HG03460 (cell line): ENCODE results near the gene CYP2S1.
"Not testable (repeated sequence)": the region's sequence is repeated elsewhere in the genome, so short reads cannot be mapped to it uniquely, and the experiment has no call there.

Source experiments
- ATAC-seq: cut with Tn5 transposase; IDR thresholded peaks from one replicate; pipeline ENCODE4 v1.9.1; 2021; ENCODE audit not compliant: unreplicated experiment

CYP2S1 gene

GRCh38 chr19:41225238-41226052, 32.4 kb downstream of the CYP2S1 start:
- no peak for ATAC-seq

DNA sequence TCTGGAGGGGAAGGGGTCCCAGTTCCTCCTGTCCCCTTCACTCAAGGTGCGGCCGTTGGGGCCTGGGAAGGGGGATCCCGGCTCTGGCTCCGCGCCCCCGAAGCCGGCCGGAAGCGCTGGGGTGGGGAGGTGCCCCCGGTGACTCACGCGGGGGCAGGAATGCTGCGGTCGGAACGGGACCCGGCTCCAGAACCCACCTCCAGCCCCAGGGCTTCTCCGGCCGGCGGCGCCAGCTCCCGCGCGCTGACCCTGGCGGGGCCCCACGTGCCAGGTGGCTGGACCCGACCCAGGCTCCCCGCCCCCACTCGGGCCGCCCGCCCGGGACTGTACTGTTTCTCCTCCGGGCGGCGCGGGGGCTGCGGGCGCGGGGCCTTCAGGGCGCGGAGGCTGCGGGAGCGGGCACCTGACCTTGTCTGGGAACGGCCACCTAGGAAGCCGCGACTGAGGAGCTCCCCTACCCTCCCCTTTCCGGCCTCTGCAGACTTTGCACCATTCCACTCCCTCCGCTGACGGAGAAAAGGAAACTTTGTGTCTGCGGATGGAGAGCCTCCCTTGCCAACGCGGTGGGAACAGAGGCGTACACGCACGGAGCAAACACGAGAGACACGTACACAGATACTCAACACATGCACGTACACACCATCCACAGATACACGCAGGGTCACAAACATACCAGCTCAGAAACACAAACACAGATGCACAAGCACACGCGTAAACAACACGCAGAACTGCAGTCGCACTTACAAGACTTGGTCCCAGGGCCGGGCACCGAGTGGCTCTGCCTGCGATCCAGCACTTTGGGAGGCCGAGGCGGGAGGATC, 33.2 kb downstream of the CYP2S1 start:
- no peak for ATAC-seq

- no peak for ATAC-seq
These were observed 33.9 kb downstream of the CYP2S1 start for GRCh38 chr19:41226874-41227390.

DNA sequence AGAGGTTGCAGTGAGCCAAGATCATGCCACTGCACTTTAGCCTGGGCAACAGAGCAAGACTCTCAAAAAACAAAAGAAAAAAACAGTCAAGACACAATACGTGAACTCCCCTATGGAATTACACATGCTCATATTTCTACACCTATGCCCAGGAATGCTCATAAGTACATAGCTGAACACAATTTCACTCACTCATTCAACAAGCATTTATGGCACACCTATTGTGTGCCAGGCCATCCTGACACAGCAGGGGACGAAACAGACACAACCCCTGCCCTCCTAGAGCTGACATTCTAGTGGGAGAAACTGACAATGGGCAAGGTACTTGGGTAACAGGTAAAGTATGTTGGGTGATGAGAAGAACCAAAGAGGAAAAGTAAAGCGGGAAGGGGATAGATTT, 35.5 kb downstream of the CYP2S1 start:
- no peak for ATAC-seq

DNA sequence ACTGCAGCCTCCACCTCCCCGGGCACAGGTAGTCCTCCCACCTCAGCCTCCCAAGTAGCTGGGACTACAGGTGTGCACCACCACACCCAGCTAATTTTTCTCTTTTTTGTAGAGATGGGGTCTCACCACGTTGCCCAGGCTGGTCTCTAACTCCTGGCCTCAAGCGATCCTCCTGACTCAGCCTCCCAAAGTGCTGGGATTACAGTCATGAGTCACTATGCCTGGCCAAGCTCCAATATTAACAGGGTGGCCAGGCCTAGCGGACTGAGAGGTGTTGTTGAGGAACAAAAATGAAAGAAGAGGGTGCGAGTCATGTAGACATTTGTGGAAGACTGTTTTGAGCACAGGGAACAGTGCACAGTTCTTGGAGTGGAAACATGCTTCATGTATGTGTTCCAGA, 36.3 kb downstream of the CYP2S1 start:
- ATAC-seq, result not testable (repeated sequence)

DNA sequence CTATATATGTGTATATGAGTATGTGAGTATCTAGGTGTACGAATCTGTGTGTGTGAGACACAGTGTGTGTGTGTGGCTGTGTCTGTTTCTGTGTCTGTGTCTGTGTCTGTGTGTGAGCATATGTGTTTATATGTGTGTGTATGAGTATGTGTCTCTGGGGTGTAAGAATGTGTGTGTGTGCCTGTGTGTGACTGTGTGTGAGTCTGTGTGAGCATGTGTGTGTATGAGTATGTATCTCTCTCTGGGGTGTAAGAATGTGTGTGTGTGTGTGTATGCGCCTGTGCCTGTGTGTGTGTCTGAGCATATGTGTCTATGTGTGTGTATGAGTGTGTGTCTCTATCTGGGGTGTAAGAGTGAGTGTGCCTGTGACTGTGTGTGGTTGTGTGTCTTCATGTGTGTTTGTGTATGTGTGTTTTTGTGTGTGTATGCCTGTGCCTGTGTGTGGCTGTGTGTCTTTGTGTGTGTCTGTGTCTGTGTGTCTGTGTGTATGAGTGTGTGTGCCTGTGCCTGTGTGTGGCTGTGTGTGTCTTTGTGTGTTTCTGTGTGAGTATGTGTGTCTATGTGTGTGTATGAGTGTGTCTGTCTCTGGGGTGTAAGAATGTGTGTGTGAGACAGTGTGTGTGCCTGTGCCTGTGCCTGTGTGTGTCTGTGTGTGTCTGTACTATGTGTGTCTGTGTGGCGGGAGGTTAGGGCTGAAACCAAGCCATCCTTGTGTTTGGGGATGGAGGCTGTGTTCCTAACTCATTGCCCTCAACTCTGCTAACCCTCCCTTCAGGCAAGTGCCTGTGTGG, 37.2 kb downstream of the CYP2S1 start:
- ATAC-seq, result no peak

DNA sequence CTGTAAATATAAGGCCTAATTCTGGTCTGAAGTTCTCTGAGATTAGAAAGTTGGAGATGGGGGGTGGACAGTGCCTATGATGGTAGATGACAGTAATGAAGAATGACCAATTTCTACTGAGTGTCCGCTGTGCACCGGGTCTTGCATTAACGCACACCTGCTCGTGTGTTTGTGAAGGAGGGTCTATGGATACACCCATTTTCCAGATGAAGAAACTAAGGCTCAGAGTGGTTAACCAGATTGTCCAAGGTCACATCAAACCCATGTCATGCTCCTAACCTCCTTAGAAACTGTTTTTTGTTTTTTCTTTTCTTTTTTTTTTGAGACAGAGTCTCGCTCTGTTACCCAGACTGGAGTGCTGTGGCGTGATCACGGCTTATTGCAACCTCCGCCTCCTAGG, 39.7 kb downstream of the CYP2S1 start:
- ATAC-seq, result no peak

DNA sequence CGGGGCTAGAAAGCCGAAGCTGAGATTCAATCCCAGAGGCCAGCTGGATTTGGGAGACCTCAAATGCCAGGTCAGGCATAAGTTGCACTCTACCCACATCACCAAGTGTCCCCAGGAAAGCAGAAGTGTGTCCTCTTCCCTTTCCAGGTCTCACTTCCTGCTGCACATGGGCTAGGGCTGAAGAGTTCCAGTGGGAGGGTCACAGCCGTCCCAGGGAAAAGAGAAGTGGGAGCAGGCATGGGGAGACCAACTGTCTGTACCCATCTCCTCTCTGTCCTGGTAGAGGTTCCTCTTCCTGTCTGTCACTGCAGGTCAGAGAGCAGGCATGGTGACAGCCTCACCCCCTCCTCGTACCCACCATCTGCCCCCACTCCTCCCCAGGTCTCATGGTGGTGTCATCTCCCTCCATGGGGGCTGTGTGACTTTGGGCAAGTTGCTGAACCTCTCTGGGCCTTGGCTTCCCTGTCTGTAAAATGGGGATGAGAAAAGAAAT, 40.8 kb downstream of the CYP2S1 start:
- ATAC-seq, result no peak

DNA sequence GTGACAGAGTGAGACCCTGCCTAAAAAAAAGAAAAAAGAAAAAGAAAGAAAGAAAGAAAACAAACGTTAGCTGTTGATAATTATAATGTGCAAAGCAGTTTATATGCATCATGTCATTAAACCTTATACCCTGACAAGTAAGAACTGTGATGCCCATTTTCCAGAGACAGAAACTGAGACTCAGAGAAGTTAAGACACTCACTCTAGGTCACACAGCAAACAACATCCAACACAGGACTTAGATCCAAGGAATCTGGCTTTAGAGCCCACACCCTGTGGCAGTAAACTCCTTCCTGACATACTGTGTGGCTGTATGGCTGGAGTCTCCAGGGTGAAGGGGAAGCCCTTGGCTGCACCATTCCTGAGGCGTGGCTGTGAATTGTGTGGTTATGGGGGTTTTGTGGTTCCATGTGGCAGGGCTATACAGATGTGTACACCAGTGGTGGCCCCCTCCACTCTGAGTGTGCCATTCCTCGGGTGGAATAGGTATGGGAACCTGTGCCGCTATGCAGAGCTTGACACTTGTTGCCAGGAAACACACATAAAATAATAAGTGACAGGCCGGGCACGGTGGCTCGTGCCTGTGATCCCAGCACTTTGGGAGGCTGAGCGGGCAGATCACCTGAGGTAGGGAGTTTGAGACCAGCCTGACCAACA, 41.6 kb downstream of the CYP2S1 start:
- no peak for ATAC-seq

- no peak for ATAC-seq
These were observed 42.5 kb downstream of the CYP2S1 start for GRCh38 chr19:41235480-41235879.

DNA sequence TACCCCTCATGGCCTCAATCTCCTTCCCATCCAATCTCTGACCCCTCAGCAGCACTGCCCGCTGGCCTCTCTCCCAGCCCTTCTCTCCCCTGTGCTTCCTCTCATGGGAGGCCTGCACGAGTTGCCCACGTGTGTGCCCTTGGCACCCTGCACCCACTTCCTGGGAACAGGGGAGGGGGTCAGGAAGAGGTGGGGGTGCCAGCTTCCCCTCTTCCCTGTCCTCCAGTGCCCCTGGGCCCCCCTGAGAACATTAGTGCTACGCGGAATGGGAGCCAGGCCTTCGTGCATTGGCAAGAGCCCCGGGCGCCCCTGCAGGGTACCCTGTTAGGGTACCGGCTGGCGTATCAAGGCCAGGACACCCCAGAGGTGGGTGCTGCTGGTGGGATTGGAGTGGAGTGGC, 45.2 kb downstream of the CYP2S1 start:
- no peak for ATAC-seq

GRCh38 chr19:41239363-41239762, 46.3 kb downstream of the CYP2S1 start:
- no peak for ATAC-seq

DNA sequence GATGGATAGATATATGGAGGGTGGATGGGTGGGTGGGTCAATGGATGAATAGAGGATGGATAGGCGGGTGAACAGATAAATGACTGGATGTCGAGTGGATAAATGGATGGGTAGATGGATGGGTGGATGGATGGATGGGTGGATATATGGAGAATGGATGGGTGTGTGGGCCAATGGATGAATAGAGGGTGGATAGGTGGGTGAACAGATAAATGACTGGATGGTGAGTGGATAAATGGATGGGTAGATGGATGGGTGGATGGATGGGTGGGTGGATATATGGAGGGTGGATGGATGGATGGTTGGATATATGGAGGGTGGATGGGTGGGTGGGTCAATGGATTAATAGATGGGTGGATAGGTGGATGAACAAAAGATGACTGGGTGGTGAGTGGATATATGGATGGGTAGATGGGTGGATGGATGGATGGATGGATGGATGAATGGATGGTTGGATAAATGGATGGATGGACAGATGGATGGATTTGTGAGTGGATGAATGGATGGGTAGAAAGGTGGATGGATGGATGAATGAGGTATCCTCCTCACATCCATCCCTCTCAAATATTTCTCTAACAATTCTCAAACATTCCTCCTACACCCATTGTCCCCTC, 47.0 kb downstream of the CYP2S1 start:
- no peak for ATAC-seq

DNA sequence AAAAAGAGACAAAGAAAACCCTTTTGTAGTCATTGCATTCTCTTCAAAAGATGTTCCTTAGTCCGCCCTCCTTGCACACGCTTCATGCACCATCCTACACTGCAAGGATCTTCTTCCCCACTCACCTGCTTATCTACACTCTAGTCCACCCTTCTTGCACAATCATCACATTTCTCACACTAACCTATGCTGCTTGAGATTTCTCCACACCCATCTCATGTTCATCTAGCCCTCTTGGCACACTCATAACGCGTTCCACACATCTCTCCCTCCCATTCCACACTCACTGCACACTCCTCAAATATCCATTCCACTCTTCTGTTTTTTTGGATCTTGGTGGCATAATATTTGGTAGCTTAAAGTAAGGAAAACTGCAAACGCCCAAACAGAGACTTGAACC, 48.8 kb downstream of the CYP2S1 start:
- ATAC-seq, result no peak

DNA sequence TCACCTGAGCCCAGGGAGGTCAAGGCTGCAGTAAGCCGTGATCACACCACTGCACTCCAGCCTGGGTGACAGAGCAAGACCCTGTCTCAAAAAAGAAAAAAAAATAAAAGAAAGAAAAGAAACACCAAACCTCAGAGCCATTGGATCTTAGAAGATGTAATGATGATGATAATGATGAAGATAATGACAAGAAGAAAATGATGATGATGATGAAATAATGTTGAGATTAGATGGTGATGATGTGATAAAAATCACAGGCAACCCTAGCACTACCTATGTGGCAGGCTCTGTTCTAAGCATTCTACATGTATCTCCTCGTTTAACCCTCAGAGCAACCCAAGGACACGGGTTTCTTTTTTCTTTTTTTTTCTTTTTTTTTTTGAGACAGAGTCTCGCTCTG, 51.1 kb downstream of the CYP2S1 start:
- no peak for ATAC-seq

DNA sequence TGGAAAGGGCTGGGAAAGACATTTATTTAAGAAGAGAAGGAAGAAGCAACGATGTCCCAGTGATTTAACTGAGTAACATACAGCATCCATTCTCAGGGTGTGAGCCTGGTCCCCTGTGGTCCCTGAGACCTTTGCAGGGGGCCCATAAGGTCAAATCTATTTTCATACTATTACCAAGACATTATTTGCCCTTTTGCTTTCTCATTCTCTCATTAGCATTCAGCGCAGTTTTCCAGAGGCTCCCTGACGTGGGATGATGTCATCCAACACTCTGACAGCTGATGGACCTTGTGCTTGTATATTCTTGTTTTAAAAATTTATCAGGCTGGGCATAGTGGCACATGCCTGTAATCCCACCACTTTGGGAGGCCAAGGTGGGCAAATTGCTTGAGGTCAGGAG, 52.8 kb downstream of the CYP2S1 start:
- no peak for ATAC-seq

DNA sequence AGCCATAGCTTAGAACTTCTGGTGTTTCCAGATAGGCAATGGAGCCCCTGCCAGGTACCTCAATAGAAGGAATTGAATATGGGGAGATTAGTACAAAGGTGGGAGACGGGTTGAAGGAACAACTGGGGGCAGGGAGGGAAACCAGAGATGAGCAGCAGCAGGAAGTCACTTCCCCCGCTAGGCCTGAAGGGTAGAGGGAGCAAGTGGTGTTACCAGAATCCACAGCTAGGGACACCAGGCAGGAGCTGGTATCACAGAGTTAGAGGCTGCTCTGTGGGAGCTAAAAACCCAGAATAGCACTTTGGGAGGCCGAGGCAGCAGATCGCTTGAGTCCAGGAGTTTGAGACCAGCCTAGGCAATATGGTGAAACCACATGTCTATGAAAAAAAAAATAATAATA, 55.9 kb downstream of the CYP2S1 start:
- ATAC-seq, result no peak

- ATAC-seq, result no peak
These were observed 56.8 kb downstream of the CYP2S1 start for GRCh38 chr19:41249707-41250423.

DNA sequence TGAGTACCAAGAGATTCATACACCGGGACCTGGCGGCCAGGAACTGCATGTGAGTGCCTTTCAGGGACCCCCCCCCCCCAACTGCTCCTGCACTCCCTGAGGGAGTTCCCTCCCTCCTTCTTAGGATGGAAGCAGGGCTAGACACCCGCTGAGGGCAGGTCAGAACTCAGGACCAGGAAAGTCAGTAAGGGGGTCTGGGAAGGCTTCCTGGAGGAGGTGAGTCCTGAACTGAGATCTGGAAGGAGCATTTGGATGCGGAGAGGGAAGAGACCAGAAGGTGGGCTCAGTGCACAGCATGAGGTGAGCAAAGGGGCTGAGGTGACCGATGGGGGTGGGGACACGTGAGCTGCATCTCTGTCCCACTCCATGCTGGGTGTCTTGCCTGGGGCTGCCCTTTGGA, 60.6 kb downstream of the CYP2S1 start:
- no peak for ATAC-seq

DNA sequence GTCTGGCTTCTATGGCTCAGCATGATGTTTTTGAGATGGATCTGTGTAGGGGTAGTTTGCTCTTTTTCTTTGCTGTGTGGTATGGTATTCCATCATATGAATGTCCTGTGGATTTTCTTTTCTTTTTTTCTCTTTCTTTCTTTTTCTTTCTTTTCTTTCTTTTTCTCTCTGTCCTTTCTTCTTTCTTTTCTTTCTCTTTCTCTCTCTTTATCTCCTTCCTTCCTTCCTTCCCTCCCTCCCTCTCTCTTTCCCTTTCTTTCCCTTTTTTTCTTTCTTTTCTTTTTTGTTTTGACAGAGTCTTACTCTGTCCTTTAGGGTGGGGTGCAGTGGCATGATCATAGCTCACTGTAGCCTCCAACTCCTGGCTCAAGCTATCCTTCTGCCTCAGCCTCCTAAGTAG, 62.2 kb downstream of the CYP2S1 start:
- no peak for ATAC-seq
